HepG2 (cell line): ENCODE results near the gene SOBP. TPM values are rescaled to one million over a fixed set of nuclear protein-coding genes. Genes with fewer than 3 reads are reported as not detected.
A peak's percentile ranks its signal among the peaks of the same experiment; 100 is the strongest.

Experiments used
- AHR ChIP-seq: IDR thresholded peaks from 2 replicates; pipeline ENCODE4 v1.6.1; 2018; ENCODE audit warnings: missing genetic modification reagents, missing compliant biosample characterization
- FOXA1 ChIP-seq, 2 experiments: fragments of 450-650 bp in 1 of 2; sonication (generic) in 1 of 2; formaldehyde crosslinking in 1 of 2; IDR thresholded peaks; 2 replicates each; pipeline versions ENCODE4 v1.4.0 to v1.6.1; 2016 to 2020; ENCODE audit warnings: missing genetic modification reagents in 1 of 2
- HOXD1 ChIP-seq: sonication (generic); formaldehyde crosslinking; IDR thresholded peaks from 2 replicates; pipeline ENCODE4 v1.5.0; 2020; ENCODE audit warnings: missing genetic modification reagents
- SMAD9 ChIP-seq: sonication (generic); formaldehyde crosslinking; IDR thresholded peaks from 2 replicates; pipeline ENCODE4 v1.5.1; 2020; ENCODE audit warnings: mild to moderate bottlenecking, missing genetic modification reagents
- SNAPC2 ChIP-seq: sonication (generic); formaldehyde crosslinking; IDR thresholded peaks from 2 replicates; pipeline ENCODE4 v1.8.1; 2022; ENCODE audit warnings: mild to moderate bottlenecking, missing genetic modification reagents
- SP2 ChIP-seq: sonication (generic); formaldehyde crosslinking; IDR thresholded peaks from 2 replicates; pipeline ENCODE4 v1.5.1; 2020; ENCODE audit warnings: mild to moderate bottlenecking, missing genetic modification reagents
- STAG1 ChIP-seq: sonication (generic); formaldehyde crosslinking; IDR thresholded peaks from 2 replicates; pipeline ENCODE4 v1.4.0; 2020; ENCODE audit warnings: missing genetic modification reagents
- TAF1 ChIP-seq: sonication (generic); formaldehyde crosslinking; IDR thresholded peaks from 2 replicates; pipeline ENCODE4 v1.4.0; 2020; ENCODE audit warnings: missing genetic modification reagents
- ZKSCAN8 ChIP-seq: IDR thresholded peaks from 2 replicates; pipeline ENCODE4 v1.6.1; 2016; ENCODE audit warnings: borderline replicate concordance, missing genetic modification reagents, missing compliant biosample characterization
- ZNF549 ChIP-seq: sonication (generic); formaldehyde crosslinking; IDR thresholded peaks from 2 replicates; pipeline ENCODE4 v1.5.0; 2020; ENCODE audit warnings: missing genetic modification reagents
- ZNF772 ChIP-seq: sonication (generic); formaldehyde crosslinking; IDR thresholded peaks from 2 replicates; pipeline ENCODE4 v1.5.0; 2020; ENCODE audit warnings: mild to moderate bottlenecking, missing genetic modification reagents
- ZZZ3 ChIP-seq: sonication (generic); formaldehyde crosslinking; IDR thresholded peaks from 2 replicates; pipeline ENCODE4 v1.4.0; 2020; ENCODE audit warnings: missing genetic modification reagents, mild to moderate bottlenecking, borderline replicate concordance
- polyA plus RNA-seq, 8 experiments: library from polyadenylated mRNA; depleted of rRNA in 3 of 8; stranded (reverse) in 7 of 8; unstranded in 1 of 8; fragments of >200 nt; fragmentation: Illumina TruSeq in 4 of 8; extraction: Trizol in 4 of 8; gene quantifications; 2 replicates each; pipeline versions ENCODE4 v1.2.1 to v1.2.3, GENCODE V29; 2011 to 2016; ENCODE audit warnings: low read depth in 4 of 8, missing spikeins in 1 of 8, mixed read lengths in 1 of 8; ENCODE audit not compliant: insufficient read depth in 1 of 8
- total RNA-seq, 5 experiments: library from RNA; depleted of rRNA; stranded (reverse); fragments of >200 nt; fragmentation: Illumina TruSeq; extraction: Trizol; gene quantifications; 2 replicates each; pipeline ENCODE4 v1.2.3, GENCODE V29; 2016; ENCODE audit warnings: low read depth in 1 of 5
- TF ChIP-seq, protein P1 (sequence below): sonication (generic); formaldehyde crosslinking; IDR thresholded peaks from 2 replicates; pipeline ENCODE4 v1.4.0; 2020; ENCODE audit warnings: missing genetic modification reagents, borderline replicate concordance
- TF ChIP-seq, protein P2 (sequence below): IDR thresholded peaks from 2 replicates; pipeline ENCODE4 v1.6.1; 2016; ENCODE audit warnings: missing genetic modification reagents, missing compliant biosample characterization
- TF ChIP-seq, protein P3 (sequence below): sonication (generic); formaldehyde crosslinking; IDR thresholded peaks from 2 replicates; pipeline ENCODE4 v1.5.1; 2020; ENCODE audit warnings: mild to moderate bottlenecking, missing genetic modification reagents, moderate library complexity
- TF ChIP-seq, protein P4 (sequence below): sonication (generic); formaldehyde crosslinking; IDR thresholded peaks from 2 replicates; pipeline ENCODE4 v1.4.0; 2020; ENCODE audit warnings: missing genetic modification reagents, borderline replicate concordance

The SOBP gene
- total and polyA plus RNA-seq, 2 of the 13 experiments (the other 11 are each of a cell fraction or from before 2014, with no cell fraction given) = 1.5 to 6.9 TPM

DNA sequence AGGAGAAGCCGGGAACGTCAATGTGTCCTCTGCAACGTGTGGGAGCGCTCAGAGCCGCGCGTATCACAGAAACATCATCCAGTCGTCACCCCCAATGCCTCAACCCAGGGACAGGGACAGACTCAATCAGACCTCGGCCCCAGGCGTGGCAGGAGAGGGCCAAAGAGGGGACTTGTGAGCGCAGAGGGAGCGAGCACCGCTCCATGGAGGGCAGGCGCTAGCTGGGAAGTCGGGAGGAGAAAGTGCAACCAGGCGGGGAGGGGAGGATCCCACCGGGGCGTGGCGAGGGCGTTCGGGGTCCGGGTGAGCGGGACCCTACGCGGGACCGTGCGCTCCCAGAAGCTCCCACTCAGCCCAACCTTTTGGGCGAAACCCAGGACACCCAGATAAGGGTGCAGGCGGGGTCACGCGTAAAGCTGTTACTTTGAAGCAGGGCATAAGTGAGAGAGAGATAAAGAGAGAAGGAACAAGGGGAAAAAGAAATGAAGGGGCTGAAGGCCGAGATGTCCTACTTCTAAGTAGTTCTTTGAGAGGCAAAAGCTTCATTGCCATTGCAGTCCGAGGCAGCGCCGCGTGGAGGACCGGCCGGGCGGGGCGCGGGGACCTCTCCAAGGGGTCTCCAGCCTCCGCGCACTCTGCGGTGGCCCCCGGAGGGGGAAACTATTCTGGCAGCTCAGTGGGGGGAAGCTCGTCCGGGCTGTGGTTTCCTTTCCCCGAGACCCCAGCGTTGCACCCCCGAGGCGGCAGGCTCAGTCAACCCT, 862 bp upstream of the SOBP start (continued):
- TF ChIP-seq, protein P1, sequence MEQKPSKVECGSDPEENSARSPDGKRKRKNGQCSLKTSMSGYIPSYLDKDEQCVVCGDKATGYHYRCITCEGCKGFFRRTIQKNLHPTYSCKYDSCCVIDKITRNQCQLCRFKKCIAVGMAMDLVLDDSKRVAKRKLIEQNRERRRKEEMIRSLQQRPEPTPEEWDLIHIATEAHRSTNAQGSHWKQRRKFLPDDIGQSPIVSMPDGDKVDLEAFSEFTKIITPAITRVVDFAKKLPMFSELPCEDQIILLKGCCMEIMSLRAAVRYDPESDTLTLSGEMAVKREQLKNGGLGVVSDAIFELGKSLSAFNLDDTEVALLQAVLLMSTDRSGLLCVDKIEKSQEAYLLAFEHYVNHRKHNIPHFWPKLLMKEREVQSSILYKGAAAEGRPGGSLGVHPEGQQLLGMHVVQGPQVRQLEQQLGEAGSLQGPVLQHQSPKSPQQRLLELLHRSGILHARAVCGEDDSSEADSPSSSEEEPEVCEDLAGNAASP (CRISPR knock-in tag) = peak; percentile 26; the same call in 1 of the 2 replicates
- TF ChIP-seq ZNF772 (CRISPR knock-in tag) (no peak), ZNF549 (CRISPR knock-in tag) (no peak), ZKSCAN8 (CRISPR knock-in tag) (no peak), ZZZ3 (no peak), AHR (CRISPR knock-in tag) (no peak; the same call in 1 of the 2 replicates), SMAD9 (CRISPR knock-in tag) (no peak), HOXD1 (CRISPR knock-in tag) (no peak; the same call in 1 of the 2 replicates), SNAPC2 (CRISPR knock-in tag) (no peak), STAG1 (CRISPR knock-in tag) (no peak), SP2 (CRISPR knock-in tag) (no peak), FOXA1 (IDR thresholded peaks at IDR 0.05) (no peak), FOXA1 (CRISPR knock-in tag; IDR thresholded peaks at IDR 0.05) (no peak), TAF1 (peak; percentile 39; the same call in 1 of the 2 replicates)
- TF ChIP-seq, protein P2, sequence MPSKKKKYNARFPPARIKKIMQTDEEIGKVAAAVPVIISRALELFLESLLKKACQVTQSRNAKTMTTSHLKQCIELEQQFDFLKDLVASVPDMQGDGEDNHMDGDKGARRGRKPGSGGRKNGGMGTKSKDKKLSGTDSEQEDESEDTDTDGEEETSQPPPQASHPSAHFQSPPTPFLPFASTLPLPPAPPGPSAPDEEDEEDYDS = no peak
- TF ChIP-seq, protein P3, sequence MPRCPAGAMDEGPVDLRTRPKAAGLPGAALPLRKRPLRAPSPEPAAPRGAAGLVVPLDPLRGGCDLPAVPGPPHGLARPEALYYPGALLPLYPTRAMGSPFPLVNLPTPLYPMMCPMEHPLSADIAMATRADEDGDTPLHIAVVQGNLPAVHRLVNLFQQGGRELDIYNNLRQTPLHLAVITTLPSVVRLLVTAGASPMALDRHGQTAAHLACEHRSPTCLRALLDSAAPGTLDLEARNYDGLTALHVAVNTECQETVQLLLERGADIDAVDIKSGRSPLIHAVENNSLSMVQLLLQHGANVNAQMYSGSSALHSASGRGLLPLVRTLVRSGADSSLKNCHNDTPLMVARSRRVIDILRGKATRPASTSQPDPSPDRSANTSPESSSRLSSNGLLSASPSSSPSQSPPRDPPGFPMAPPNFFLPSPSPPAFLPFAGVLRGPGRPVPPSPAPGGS (CRISPR knock-in tag) = 0 out of 2 replicates have a peak, but pooled peaks have one; percentile 30
- TF ChIP-seq, protein P4, sequence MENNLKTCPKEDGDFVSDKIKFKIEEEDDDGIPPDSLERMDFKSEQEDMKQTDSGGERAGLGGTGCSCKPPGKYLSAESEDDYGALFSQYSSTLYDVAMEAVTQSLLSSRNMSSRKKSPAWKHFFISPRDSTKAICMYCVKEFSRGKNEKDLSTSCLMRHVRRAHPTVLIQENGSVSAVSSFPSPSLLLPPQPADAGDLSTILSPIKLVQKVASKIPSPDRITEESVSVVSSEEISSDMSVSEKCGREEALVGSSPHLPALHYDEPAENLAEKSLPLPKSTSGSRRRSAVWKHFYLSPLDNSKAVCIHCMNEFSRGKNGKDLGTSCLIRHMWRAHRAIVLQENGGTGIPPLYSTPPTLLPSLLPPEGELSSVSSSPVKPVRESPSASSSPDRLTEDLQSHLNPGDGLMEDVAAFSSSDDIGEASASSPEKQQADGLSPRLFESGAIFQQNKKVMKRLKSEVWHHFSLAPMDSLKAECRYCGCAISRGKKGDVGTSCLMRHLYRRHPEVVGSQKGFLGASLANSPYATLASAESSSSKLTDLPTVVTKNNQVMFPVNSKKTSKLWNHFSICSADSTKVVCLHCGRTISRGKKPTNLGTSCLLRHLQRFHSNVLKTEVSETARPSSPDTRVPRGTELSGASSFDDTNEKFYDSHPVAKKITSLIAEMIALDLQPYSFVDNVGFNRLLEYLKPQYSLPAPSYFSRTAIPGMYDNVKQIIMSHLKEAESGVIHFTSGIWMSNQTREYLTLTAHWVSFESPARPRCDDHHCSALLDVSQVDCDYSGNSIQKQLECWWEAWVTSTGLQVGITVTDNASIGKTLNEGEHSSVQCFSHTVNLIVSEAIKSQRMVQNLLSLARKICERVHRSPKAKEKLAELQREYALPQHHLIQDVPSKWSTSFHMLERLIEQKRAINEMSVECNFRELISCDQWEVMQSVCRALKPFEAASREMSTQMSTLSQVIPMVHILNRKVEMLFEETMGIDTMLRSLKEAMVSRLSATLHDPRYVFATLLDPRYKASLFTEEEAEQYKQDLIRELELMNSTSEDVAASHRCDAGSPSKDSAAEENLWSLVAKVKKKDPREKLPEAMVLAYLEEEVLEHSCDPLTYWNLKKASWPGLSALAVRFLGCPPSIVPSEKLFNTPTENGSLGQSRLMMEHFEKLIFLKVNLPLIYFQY (CRISPR knock-in tag) = no peak
